Mammary epithelial cell (primary cell): ENCODE data around the gene SUSD1.

Source experiments
- CTCF ChIP-seq, 2 donors: IDR thresholded peaks in 1 of 2; conservative IDR thresholded peaks in 1 of 2; 2 replicates each; pipeline ENCODE4 v1.5.1; 2011 to 2012; ENCODE audit warnings: inconsistent platforms in 2 of 2, low read length in 2 of 2, mild to moderate bottlenecking in 2 of 2, control low read depth in 1 of 2, low read depth in 1 of 2; ENCODE audit not compliant: insufficient read depth in 1 of 2; ENCODE audit errors: extremely low read depth in 1 of 2
- EZH2 ChIP-seq: IDR thresholded peaks from 2 replicates; pipeline ENCODE4 v1.6.1; 2012; ENCODE audit warnings: low read length, inconsistent platforms, borderline replicate concordance

- TF ChIP-seq CTCF (conservative IDR thresholded peaks at IDR 0.05 in 1 of 2, IDR thresholded peaks at IDR 0.05 in 1 of 2; ENCODE audit: extremely low read depth in 1 of 2, insufficient read depth in 1 of 2, low read depth in 1 of 2, low read length in 2 of 2) (no peak), EZH2 (no peak)
Observed at GRCh38 chr9:112078432-112078831, 96.7 kb downstream of the SUSD1 start.
